Femur (tissue), 1 donor: ENCODE measurements around the gene NDUFC2.
"Not testable (repeated sequence)": the region's sequence is repeated elsewhere in the genome, so short reads cannot be mapped to it uniquely, and the experiment has no call there.

Experiments
- DNase-seq: peaks from one replicate; pipeline ENCODE4 v3.0.0-alpha.2; 2017

The NDUFC2 gene

DNA sequence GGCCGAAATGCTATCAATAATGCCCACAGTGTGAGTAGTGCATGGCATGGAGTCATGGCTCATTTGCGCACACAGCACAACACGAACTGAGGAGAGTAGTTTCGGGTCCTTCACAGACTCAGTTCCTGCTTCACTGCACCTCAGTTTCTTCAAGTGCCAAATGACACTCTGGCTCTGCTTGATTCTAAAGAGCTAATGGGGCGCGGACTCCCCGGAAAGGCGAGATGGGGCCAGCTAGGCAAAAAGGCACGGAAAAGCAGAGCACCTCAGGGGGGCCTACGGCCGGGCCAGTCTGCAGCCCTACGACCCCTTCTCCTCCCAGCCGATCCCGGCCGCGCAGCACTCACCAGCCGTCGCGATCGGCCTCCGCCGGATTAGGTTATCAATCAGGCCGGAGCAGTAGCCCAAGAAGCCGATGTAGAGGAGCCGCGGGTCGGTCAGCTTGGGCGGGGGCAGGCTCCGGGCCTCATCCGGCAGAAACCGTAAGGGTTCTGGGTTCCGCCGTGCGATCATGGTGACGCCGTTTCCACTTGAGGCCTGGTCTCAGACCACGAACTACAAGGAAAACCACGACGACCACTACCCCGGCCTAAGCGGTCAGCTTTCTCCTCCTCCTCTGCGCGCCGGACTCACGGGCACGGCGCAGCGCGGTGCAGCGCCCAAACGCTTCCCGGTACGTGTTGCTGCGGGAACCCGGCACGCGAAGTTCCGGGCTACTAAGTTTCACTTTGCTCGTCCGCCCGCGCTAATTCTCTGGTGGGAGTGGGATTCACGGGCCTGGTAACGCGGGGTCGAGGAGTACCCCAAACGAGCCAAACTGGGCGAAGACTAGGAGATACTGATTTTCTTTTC, at the start of gene NDUFC2:
Gene NDUFC2 (minus strand): TSS at position 631 of the 852 bp plus-strand sequence. CDS start 118 bp downstream, at position 513.
- DNase-seq, result peak; percentile 88

DNA sequence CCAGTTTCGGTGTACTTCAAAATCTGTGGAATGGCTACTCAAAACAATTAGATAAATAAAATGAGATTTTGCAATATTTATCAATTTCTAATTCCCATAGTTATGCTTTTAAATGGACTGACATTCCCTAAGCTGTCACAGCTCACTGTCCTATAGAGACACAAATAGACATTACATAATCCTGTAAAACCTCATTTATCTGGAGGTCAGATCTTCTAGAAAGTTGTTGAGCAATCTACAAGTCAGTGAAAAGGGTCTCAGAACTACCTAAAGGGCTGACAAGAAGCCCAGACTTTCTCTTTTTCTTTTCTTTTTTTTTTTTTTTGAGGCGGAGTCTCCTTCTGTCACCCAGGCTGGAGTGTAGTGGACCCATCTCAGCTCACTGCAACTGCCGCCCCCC, 47.7 kb upstream of the NDUFC2 start:
- DNase-seq, result no peak

DNA sequence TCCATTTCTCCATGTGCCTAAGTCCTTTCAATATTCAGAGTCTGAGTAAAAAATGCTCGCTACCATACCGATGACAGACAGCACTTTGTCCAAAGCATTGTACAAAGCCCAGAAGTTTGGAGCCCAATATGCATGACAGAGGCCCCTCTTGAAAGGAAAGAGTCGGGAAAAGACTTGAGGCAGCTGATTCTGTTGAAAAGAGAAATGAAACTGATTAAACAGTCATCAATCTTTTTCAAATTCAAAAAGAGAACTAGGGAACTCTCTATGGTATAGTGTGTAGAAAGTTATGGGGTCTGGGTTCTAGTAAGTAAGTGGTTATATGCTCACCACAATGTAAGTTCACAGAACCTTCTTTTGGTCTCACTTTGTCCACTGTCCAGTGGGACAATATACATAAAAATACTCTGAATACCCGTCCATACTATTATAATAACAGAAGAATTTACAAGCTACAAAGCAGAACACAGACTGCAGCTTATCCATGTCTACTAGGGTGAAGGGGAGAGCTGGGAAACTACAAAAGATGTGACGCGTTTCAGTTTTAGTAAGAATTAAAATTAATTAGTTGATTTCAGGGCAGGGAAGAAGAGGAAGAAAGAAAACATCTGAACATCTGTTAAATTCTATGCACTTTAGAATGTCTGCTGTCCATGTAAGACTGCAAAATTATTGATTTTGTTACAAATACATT, 33.1 kb upstream of the NDUFC2 start:
- DNase-seq, result no peak

DNA sequence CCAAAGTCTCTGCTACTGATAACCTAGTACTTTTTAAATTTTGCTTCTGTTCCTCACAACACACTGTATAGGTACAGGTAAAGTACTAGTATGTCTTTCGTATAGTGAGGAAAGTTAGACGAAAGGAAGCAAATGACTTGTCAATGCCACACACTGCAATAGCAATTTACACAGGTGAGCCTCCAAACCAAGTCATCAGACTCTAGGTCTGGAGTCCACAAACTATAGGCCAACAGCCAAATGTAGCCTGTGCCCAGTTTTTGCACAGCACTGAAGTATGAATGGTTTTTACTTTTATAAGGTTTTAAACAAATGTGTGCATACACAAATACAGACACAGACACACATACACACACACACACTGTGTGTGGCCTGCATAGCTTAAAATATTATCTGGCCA, 31.6 kb upstream of the NDUFC2 start:
- no peak for DNase-seq

DNA sequence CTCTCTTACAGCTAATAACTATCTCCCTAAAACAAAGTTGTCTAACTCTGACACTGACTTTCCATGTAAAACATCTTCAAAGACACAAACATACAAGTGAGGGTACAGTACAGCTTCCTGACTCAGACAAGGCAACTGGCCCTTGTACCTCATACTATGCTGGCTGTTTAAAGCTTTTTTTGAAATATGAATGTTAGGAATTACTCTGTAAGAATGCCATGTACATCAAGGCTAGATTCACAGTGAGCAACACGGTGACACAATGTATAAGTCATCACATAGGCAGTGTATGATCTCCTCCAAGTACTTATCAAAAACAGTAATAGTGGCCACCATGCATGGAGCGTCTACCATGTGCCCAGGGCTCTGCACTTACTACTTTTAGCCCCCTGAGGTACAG, 31.2 kb upstream of the NDUFC2 start:
- DNase-seq, result no peak

DNA sequence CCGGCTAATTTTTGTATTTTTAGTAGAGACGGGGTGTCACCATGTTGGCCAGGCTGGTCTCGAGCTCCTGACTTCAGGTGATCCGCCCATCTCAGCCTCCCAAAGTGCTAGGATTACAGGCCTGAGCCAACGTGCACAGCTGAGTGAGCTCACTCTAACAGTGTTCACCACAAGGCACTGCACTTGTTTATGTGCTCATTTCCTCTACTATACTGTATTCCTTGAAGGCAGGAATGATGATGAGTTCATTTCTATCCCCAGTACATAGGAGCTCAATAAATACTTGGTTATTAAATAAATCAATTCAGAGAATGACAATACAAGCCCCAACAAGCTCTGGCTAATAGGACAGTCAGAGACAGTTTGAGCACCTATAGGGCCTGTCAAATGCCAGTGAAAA, 30.7 kb upstream of the NDUFC2 start:
- no peak for DNase-seq

DNA sequence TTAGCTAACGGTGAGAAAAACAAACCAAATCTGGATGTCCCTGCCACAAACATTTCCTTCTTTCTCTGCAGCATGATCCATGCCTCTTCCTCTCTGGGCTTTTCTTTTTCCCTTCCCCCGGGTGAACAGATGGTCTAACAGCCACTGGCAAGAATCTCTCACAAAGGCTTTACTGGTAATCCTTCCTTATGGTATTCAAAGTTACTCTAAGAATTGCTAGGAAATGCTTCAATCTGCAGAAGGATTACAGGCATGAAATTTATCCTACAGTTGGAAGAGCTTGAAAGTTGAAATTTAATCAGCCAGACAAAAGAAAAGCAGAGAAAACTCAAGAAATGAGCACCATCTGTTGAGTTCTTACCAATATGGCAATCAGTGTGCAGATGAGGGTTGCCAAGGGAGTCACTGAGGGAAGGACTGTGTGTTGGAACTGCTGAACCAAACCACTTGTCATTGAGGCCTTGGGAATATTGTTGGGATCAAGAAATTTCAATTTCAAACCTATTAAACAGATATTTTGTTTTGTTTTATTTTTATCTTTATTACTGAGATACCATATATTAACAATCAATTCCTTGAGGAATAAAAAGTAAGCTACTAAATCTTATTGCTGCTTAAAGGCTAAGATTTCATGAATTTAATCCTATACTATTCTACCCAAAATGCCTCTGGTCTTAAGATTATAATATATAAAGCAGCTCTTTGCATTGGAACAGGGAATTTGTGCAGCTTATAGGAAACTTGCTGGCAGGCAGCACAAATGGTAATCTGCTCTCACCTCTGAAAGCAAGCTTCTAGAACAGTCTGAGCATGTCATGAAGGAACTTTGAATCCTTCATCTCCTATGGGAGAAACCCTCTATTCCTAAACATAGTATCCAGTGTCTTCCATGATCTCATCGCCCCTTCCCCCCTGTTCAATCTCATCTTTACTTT, 29.7 kb upstream of the NDUFC2 start:
- no peak for DNase-seq

DNA sequence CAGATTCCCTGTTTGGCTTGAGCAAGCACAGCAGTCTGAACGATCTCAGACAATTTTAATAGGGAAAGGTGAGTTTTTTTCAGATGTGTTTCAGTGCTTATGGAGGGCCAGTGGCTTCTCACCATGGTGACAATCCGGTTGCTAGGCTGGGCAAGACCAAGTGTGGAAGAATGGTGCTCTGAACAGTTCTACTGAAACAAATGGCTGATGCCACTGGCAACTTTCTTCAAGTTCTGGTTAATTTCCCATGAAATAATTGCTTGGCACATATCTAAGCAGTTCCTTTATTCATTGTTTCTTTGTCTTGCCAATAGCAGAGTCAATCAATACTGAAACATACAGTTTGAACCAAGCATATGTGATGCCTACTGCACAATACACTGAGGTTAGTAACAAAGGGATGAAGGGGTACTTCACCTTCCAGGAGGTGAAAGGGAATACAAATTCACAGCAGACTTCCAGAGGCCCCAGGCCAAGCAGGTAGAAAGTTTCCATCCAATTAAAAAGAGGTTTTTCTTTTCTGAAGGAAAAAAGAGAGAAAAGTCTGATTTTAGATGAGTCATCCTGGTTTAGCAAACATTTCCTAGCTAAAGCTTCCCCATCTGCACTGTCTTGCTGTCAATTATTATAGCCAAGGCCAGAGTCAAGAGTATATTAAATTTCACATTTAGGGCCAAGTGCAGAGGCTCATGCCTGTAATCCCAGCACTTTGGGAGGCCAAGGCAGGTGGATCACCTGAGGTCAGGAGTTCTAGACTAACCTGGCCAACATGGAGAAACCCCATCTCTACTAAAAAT, 21.2 kb upstream of the NDUFC2 start:
- no peak for DNase-seq

DNA sequence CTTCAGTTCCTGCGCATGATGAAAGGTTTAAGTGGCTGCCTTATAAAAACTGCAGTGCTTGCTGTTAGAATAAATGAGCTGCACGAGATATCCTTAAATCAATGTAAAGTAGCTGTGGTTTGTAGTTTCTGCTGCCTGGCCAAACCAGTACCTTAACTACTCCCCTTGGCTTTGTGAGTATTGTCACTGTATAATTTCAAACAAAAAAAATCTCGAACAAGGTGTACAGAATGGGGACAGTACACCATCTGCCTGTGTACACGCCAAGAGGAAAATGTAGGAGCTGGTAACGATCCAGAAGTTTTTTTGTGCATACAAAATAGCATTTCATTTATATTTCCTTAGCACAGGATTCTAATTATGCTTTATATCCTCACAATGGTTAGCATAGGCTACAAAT, 20.6 kb upstream of the NDUFC2 start:
- no peak for DNase-seq

DNA sequence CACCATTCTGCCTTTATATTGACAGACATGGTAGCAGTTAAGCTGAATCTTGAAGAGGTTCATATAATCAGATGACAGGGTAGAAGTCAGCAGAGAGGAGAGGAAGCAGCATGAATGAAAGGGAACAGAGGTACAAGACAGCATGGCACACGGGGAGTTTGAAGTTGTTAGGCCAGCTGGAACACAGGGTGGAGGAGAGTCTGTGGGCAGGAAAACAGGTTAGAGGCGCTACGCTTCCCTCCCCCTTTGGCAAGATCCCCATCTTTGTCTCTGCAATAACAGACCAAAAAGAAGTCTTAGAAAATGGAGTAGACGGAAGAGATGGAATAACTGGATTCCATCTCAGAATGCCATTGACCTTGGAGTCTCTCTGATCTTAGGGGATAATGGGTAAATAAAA, 20.0 kb upstream of the NDUFC2 start:
- DNase-seq, result no peak

DNA sequence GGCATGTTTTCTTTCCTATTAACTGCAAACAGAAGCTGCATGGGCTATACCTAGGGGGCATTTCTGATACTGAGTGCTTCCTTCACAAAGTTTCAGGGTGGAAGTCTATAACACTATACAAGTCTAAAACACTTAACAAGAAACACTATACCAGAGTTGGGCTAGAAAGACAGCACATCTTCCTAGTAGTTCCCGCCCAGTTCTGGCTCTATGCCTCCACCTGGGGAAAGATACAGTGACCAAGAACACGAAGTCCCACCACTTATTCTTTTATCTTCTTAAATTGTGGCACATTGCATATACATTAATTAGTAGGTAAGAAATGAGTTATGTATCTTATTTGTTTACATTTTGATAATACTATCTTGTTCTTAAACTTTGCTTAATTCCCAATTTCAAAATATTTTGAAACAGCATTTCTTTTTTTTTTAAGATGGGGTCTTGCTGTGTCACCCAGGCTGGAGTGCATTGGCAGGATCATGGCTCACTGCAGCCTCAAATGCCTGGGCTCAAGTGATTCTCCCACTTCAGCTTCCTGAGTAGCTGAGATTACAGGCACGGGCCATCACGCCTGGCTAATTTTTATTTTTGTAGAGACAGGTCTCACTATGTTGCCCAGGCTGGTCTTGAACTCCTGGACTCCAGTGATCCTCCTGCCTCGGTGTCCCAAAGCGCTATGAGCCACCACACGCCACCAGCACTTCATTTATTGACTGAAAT, 18.2 kb upstream of the NDUFC2 start:
- no peak for DNase-seq

DNA sequence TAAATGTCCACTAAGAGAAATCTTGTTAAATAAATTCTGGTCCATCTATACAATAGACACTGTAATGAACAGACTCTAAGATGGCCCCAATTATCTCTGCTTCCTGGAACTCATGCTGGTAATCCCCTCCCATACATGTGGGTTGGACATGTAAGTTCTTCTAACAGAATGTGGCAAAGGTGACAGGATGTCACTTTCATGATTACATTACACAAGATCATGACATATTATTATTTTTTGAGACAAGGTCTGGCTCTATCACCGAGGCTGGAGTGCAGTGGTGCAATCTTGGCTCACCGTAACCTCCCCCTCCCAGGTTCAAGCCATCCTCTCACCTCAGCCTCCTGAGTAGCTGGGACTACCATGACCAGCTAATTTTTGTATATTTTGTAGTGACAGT, 14.6 kb upstream of the NDUFC2 start:
- DNase-seq, result no peak

DNA sequence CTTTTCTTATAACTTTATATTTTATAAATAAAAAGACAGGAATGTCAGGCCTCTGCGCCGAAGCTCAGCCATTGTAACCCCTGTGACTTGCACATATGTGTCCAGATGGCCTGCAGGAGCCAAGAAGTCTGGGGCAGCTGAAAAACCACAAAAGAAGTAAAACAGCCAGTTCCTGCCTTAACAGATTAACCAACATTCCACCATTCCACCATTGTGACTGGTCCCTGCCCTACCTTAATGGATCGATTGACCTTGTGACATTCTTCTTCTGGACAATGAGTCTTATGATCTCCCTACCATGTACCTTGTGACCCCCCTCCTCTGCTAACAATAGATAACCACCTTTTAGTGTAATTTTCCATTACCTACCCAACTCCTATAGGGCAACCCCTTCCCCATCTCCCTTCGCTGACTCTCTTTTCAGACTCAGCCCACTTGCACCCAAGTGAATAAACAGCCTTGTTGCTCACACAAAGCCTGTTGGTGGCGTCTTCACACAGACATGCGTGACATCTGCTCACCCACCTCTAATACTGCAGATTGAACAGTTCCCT, 6.9 kb upstream of the NDUFC2 start:
- DNase-seq, result not testable (repeated sequence)

DNA sequence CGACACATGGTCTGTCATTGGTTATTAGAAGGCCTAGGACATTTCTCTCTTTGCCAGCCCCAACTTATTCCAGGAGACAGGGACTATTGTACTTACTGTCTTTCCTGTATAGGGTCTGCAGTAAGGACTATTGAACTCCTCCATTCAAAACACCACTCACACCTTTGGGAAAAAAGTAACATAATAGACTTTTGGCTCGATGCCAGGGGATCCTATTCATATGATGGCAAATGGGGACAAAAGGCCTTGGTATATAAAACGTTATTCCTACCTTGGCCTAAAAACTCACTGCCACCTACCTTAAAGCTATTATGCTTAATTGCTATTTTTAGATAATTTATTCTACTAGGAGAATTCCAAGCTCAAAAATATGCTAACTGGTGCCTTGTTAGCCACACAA, 6.3 kb upstream of the NDUFC2 start:
- DNase-seq, result no peak

DNA sequence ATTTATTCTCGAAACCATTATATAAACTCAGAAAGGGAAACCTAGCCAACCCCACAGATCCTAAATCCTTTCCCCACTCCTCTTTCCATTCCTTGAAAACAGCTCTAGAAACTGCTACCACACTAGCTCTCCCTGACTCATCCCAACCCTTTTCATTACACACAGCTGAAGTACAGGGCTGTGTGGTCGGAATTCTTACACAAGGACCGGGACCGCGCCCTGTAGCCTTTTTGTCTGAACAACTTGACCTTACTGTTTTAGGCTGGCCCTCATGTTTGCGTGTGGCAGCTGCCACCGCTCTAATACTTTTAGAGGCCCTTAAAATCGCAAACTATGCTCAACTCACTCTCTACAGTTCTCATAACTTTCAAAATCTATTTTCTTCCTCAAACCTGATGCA, 4.8 kb upstream of the NDUFC2 start:
- DNase-seq, result not testable (repeated sequence)

DNA sequence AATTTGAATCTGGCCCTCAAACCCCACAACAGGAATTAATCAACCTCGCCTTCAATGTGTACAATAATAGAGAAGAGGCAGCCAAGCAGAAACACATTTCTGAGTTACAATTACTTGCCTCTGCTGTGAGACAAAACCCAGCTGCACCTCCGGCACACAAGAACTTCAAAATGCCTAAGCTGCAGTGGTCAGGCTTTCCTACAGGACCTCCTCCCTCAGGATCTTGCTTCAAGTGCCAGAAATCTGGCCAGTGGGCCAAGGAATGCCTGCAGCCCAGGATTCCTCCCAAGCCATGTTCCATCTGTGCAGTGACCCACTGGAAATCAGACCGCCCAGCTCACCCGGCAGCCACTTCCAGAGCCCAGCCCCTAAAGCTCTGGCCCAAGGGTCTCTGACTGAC, 3.4 kb upstream of the NDUFC2 start:
- no peak for DNase-seq

DNA sequence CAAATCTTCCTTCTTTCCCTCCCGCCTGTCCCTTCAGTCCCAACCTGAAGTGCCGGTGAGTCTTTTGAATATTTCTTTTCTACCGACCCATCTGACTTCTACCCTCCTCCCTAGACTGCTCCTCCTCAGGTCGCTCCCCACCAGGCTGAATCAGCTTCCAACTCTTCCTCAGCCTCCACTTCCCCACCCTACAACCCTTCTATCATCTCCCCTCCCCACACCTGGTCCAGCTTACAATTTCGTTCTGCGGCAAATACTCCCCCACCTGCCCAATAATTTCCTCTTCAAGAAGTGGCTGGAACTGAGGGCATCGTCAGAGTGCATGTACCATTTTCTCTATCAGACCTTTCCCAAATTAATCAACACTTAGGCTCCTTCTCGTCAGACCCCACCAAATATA, 2.5 kb upstream of the NDUFC2 start:
- DNase-seq, result no peak

DNA sequence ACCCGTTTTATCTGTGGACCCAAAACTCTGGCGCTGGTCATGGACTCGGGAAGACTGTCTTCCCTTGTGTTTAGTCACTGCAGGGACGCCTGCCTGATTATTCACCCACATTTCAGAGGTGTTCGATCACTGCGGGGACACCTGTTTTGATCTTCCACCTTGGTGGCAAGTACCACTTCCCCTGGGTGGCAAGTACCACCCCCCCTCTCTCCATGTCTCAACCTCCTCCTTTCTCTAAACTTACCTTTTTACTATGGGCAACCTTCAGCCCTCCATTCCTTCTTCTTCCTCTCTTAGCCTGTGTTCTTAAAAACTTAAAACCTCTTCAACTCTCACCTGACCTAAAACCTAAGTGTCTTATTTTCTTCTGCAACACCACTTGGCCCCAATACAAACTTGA, 1.9 kb upstream of the NDUFC2 start:
- DNase-seq, result no peak

DNA sequence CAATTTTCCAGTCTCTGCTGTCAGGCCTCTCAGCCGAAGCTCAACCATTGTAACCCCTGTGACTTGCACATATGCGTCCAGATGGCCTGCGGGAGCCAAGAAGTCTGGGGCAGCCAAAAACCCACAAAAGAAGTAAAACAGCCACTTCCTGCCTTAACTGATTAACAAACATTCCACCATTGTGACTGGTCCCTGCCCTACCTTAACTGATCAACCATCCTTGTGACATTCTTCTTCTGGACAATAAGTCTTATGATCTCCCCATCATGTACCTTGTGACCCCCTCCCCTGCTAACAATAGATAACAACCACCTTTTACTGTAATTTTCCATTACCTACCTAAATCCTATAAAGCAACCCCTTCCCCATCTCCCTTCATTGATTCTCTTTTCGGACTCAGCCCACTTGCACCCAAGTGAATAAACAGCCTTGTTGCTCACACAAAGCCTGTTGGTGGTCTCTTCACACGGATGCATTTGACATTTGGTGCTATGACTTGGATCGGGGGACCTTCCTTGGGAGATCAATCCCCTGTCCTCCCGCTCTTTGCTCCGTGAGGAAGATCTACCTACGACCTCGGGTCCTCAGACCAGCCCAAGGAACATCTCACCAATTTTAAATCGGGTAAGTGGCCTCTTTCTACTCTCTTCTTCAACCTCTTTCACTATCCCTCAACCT, 1.3 kb upstream of the NDUFC2 start:
- DNase-seq, result no peak

DNA sequence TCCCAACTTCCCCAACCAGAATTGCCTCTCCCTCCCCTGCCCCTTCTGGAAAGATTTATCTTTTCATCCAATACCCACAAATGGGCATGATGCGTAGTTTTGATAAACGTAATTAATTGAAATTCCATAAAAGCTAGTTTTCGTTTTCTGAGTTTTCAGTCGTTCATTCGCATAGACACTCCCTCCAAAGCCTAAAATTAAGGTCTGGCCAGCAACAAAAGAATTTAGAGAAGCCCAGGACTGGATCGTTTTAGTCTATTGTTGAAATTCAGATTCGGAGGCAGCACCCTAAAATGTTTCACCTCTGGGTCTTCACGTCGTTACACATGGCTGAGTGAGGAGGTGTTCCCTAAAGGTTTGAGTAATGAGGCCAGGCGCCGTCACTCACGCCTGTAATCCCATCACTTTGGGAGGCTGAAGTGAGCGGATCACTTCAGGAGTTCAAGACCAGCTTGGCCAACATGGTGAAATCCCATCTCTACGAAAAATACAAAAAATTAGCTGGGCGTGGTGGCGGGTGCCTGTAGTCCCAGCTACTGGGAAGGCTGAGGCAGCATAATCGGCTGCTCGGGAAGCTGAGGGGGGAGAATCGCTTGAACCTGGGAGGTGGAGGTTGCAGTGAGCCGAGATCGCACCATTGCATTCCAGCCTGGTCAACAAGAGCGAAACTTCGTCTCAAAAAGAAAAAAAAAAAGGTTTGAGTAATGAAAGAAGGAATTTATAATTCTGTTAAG, 589 bp upstream of the NDUFC2 start:
- DNase-seq, result no peak
